HepG2 (cell line): ENCODE measurements around the gene FZD8. TPM values are rescaled to one million over a fixed set of nuclear protein-coding genes. Genes with fewer than 3 reads are reported as not detected.

Experiments used
- ATAC-seq: fragments of 200-7000 bp; cut with Tn5 transposase; 3 replicates; pipeline ENCODE4 v1.9.1; 2020; ENCODE audit warnings: mild to moderate bottlenecking, moderate library complexity
- BruUV-seq: library from RNA; stranded (reverse); fragments of 400-500 nt; replicated peaks from 2 replicates; lab custom pipeline; 2021; lab: Mats Ljungman, UMichigan
- CTCF ChIA-PET: fragments of 300-600 bp; formaldehyde crosslinking; extraction: SDS; loops from one replicate; lab custom pipeline; 2021; ENCODE audit warnings: low total read pairs, inconsistent platforms, low intra/inter-chr PET ratio; lab: Yijun Ruan, JAX
- POLR2A ChIA-PET: fragments of 350-600 bp; sonication (Branson Sonifier 250); formaldehyde crosslinking; loops from one replicate; lab custom pipeline; 2020; ENCODE audit warnings: antibody characterized with exemption, inconsistent platforms; lab: Yijun Ruan, JAX
- DNase-seq: peaks from one replicate; pipeline ENCODE4 v3.0.0-alpha.2; 2015; ENCODE audit warnings: low spot score
- FAIRE-seq: peaks from 3 replicates; lab custom pipeline; 2011; peaks lifted over from hg19 to GRCh38; lab: Jason Lieb, UNC
- H2AFZ ChIP-seq: one replicate; pipeline ENCODE4 v1.6.1; 2011; ENCODE audit warnings: low read length, inconsistent platforms
- H3K27ac ChIP-seq: fragments of 300-600 bp; 3 replicates; pipeline ENCODE4 v1.8.0; 2011; ENCODE audit warnings: mixed run types, mild to moderate bottlenecking, mixed read lengths, low read length, inconsistent platforms; ENCODE audit not compliant: insufficient read depth; ENCODE audit errors: extremely low read length
- H3K27me3 ChIP-seq, 2 experiments: fragments of 200-600 bp in 1 of 2; 2 replicates in 1 of 2; 3 replicates in 1 of 2; pipeline versions ENCODE4 v1.6.0 to v1.8.0; 2011; ENCODE audit warnings: low read length in 2 of 2, mild to moderate bottlenecking in 2 of 2, moderate library complexity in 2 of 2, inconsistent platforms in 1 of 2; ENCODE audit not compliant: insufficient read depth in 2 of 2, control insufficient read depth in 1 of 2
- H3K36me3 ChIP-seq, 2 experiments: fragments of 200-600 bp in 1 of 2; replicated peaks in 1 of 2; 2 replicates in 1 of 2; 3 replicates in 1 of 2; pipeline versions ENCODE4 v1.5.1 to v1.8.0; 2011; ENCODE audit warnings: low read length in 2 of 2, inconsistent platforms in 1 of 2; ENCODE audit not compliant: insufficient read depth in 2 of 2, control insufficient read depth in 1 of 2
- H3K4me1 ChIP-seq: 2 replicates; pipeline ENCODE4 v1.5.1; 2012; ENCODE audit warnings: low read length, inconsistent platforms; ENCODE audit not compliant: insufficient read depth
- H3K4me2 ChIP-seq: 2 replicates; pipeline ENCODE4 v1.6.0; 2011; ENCODE audit warnings: low read depth, low read length, inconsistent platforms
- H3K4me3 ChIP-seq, 3 experiments: fragments of 200-600 bp in 1 of 3; sonication (generic), shearing (Covaris generic) in 1 of 3; replicated peaks in 1 of 3; 2 replicates each; pipeline ENCODE4 v1.5.1; 2011 to 2016; ENCODE audit warnings: low read length in 3 of 3, inconsistent platforms in 2 of 3, low read depth in 2 of 3, mild to moderate bottlenecking in 2 of 3, control low read depth in 1 of 3, mixed read lengths in 1 of 3; ENCODE audit not compliant: insufficient read depth in 1 of 3
- H3K79me2 ChIP-seq: one replicate; pipeline ENCODE4 v1.6.1; 2011; ENCODE audit warnings: low read length, inconsistent platforms; ENCODE audit not compliant: insufficient read depth
- H3K9ac ChIP-seq: 2 replicates; pipeline ENCODE4 v1.6.0; 2011; ENCODE audit warnings: mild to moderate bottlenecking, low read depth, low read length, inconsistent platforms; ENCODE audit not compliant: insufficient read depth
- H3K9me3 ChIP-seq: 2 replicates; pipeline ENCODE4 v1.5.1; 2012; ENCODE audit warnings: mild to moderate bottlenecking, low read length
- H4K20me1 ChIP-seq: 2 replicates; pipeline ENCODE4 v1.6.0; 2011; ENCODE audit warnings: inconsistent platforms, mild to moderate bottlenecking, low read length, moderate library complexity; ENCODE audit not compliant: insufficient read depth
- CREBL2 ChIP-seq: sonication (generic); formaldehyde crosslinking; IDR thresholded peaks from 2 replicates; pipeline ENCODE4 v1.8.1; 2023; ENCODE audit warnings: missing genetic modification reagents, mild to moderate bottlenecking, borderline replicate concordance
- HBP1 ChIP-seq: IDR thresholded peaks from 2 replicates; pipeline ENCODE4 v1.6.1; 2016; ENCODE audit warnings: low read depth, control low read depth
- IRF2 ChIP-seq: IDR thresholded peaks from 2 replicates; pipeline ENCODE4 v1.6.1; 2018; ENCODE audit warnings: missing genetic modification reagents, missing compliant biosample characterization
- JUNB ChIP-seq: sonication (generic); formaldehyde crosslinking; IDR thresholded peaks from 2 replicates; pipeline ENCODE4 v1.8.0; 2022; ENCODE audit warnings: missing genetic modification reagents, mild to moderate bottlenecking, borderline replicate concordance
- MAFF ChIP-seq: IDR thresholded peaks from 2 replicates; pipeline ENCODE4 v1.6.1; 2011; ENCODE audit warnings: low read depth, low read length, improper control_type of control experiment
- MAFK ChIP-seq, 2 experiments: IDR thresholded peaks in 1 of 2; conservative IDR thresholded peaks in 1 of 2; 2 replicates each; pipeline ENCODE4 v1.6.1; 2011; ENCODE audit warnings: improper control_type of control experiment in 2 of 2, low read length in 2 of 2
- NFIC ChIP-seq: IDR thresholded peaks from 2 replicates; pipeline ENCODE4 v1.6.1; 2012; ENCODE audit warnings: mild to moderate bottlenecking, low read length, inconsistent platforms
- RFX1 ChIP-seq: fragments of 450-650 bp; IDR thresholded peaks from 2 replicates; pipeline ENCODE4 v1.6.1; 2017
- ZKSCAN8 ChIP-seq: IDR thresholded peaks from 2 replicates; pipeline ENCODE4 v1.6.1; 2016; ENCODE audit warnings: borderline replicate concordance, missing genetic modification reagents, missing compliant biosample characterization
- ZNF446 ChIP-seq: sonication (generic); formaldehyde crosslinking; IDR thresholded peaks from 2 replicates; pipeline ENCODE4 v1.5.0; 2020; ENCODE audit warnings: mild to moderate bottlenecking, missing genetic modification reagents
- ZNF501 ChIP-seq: sonication (generic); formaldehyde crosslinking; IDR thresholded peaks from 2 replicates; pipeline ENCODE4 v1.5.1; 2020; ENCODE audit warnings: mild to moderate bottlenecking, moderate library complexity, missing genetic modification reagents
- ZNF574 ChIP-seq: sonication (generic); formaldehyde crosslinking; IDR thresholded peaks from 2 replicates; pipeline ENCODE4 v1.4.0; 2020; ENCODE audit warnings: missing genetic modification reagents
- WGBS: methylation state at CpG from one replicate; pipeline ENCODE4 v1.1.6; 2017; ENCODE audit warnings: low lambda C conversion rate; 5-methylcytosine and 5-hydroxymethylcytosine counted together
- in situ Hi-C: cut with HindIII; loops from 2 replicates; pipeline ENCODE4 v1.10.0; 2017; ENCODE audit warnings: low pct_unique_long_range_greater_than_20kb; ENCODE audit not compliant: extremely low pct_ligation_motif_present
- intact Hi-C: fragments of 100-400 bp; cut with micrococcal nuclease; formaldehyde crosslinking; loops from one replicate; pipeline ENCODE4 v1.10.0; 2022; ENCODE audit not compliant: unreplicated experiment
- polyA plus RNA-seq, 8 experiments: library from polyadenylated mRNA; depleted of rRNA in 3 of 8; stranded (reverse) in 7 of 8; unstranded in 1 of 8; fragments of >200 nt; fragmentation: Illumina TruSeq in 4 of 8; extraction: Trizol in 4 of 8; gene quantifications; 2 replicates each; pipeline versions ENCODE4 v1.2.1 to v1.2.3, GENCODE V29; 2011 to 2016; ENCODE audit warnings: low read depth in 4 of 8, missing spikeins in 1 of 8, mixed read lengths in 1 of 8; ENCODE audit not compliant: insufficient read depth in 1 of 8
- total RNA-seq, 5 experiments: library from RNA; depleted of rRNA; stranded (reverse); fragments of >200 nt; fragmentation: Illumina TruSeq; extraction: Trizol; gene quantifications; 2 replicates each; pipeline ENCODE4 v1.2.3, GENCODE V29; 2016; ENCODE audit warnings: low read depth in 1 of 5
- TF ChIP-seq, protein P1 (sequence below): IDR thresholded peaks from 2 replicates; pipeline ENCODE4 v1.6.1; 2018; ENCODE audit warnings: missing genetic modification reagents, mild to moderate bottlenecking, missing compliant biosample characterization

FZD8 gene
- total and polyA plus RNA-seq, 2 of the 13 experiments (the other 11 are each of a cell fraction or from before 2014, with no cell fraction given): 0.05 to 0.07 TPM

DNA sequence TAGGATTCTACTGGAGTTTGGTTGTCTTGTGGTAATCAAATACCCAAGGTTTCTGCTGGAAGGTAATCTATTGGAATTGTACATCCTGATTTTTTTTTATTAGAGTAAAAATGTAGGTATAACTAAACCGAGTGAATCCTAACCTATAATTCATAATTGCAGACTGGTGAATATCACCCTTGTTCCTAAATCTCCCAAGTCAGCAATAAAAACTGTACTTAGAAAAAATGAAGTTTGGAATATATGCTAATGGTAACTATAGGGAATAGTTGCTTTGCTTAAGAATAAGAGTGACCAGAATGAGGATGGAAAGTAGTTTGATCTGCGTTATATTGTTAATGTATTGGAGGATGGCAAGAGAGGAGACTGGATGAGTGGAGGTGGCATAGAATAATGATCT is 10.7 kb upstream of the FZD8 start:
- Histone ChIP-seq H3K4me3 (no peak overlapping the region), H3K27me3 (no peaks in the 10 kb centered on the region), H3K9ac (no peak overlapping the region), H4K20me1 (no peaks in the 10 kb centered on the region), H3K4me1 (no peaks in the 10 kb centered on the region), H3K4me2 (no peak overlapping the region), H3K27ac (no peak overlapping the region), H3K79me2 (no peaks in the 10 kb centered on the region), H2AFZ (no peak overlapping the region), H3K36me3 (no peaks in the 10 kb centered on the region), H3K9me3 (no peaks in the 10 kb centered on the region)
- ChIA-PET POLR2A (no interaction called here), CTCF (no interaction called here)
- in situ Hi-C loops: no loop called here
- no TSS peak for BruUV-seq
- DNase-seq (no peak), FAIRE-seq (no peak), ATAC-seq (no peak)
- intact Hi-C loops: no loop called here
- TF ChIP-seq MAFF (peak; percentile 68), ZNF501 (CRISPR knock-in tag) (no peak), HBP1 (no peak), NFIC (no peak), RFX1 (no peak), CREBL2 (CRISPR knock-in tag) (no peak), MAFK (conservative IDR thresholded peaks at IDR 0.05 in 1 of 2, IDR thresholded peaks at IDR 0.05 in 1 of 2; ENCODE audit: low read length in 2 of 2) (peak; percentile 56 to 76; a peak in 3 of 4 replicates), ZNF574 (CRISPR knock-in tag) (no peak), ZNF446 (no peak), JUNB (no peak), IRF2 (CRISPR knock-in tag) (no peak), ZKSCAN8 (CRISPR knock-in tag) (no peak)
- TF ChIP-seq, protein P1, sequence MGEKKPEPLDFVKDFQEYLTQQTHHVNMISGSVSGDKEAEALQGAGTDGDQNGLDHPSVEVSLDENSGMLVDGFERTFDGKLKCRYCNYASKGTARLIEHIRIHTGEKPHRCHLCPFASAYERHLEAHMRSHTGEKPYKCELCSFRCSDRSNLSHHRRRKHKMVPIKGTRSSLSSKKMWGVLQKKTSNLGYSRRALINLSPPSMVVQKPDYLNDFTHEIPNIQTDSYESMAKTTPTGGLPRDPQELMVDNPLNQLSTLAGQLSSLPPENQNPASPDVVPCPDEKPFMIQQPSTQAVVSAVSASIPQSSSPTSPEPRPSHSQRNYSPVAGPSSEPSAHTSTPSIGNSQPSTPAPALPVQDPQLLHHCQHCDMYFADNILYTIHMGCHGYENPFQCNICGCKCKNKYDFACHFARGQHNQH: no peak
- 3% methylated on average over 2 of the region's 2 CpGs for WGBS
